Breast epithelium (tissue), 4 donors: ENCODE data around the gene CYP3A4. TPM values are rescaled to one million over a fixed set of nuclear protein-coding genes. Genes with fewer than 3 reads are reported as not detected.
"Not testable (repeated sequence)": the region's sequence is repeated elsewhere in the genome, so short reads cannot be mapped to it uniquely, and the experiment has no call there.

Experiments
- DNase-seq, 2 donors: peaks; one replicate each; pipeline ENCODE4 v3.0.0-alpha.2; 2019; ENCODE audit warnings: low spot score in 2 of 2
- H3K27ac ChIP-seq, 2 donors: fragments of 200-600 bp; sonication (generic) in 1 of 2; one replicate each; pipeline ENCODE4 v1.5.1; 2016 to 2019; ENCODE audit warnings: mild to moderate bottlenecking in 1 of 2
- H3K27me3 ChIP-seq, 2 donors: fragments of 200-600 bp; sonication (generic) in 1 of 2; one replicate each; pipeline versions ENCODE4 v1.5.1 to v1.6.0; 2017 to 2019; ENCODE audit warnings: control low read depth in 1 of 2, mild to moderate bottlenecking in 1 of 2
- H3K36me3 ChIP-seq: fragments of 200-600 bp; one replicate; pipeline ENCODE4 v1.5.1; 2019
- H3K4me1 ChIP-seq, 2 donors: fragments of 200-600 bp; sonication (generic); one replicate each; pipeline ENCODE4 v1.5.1; 2016 to 2019; ENCODE audit warnings: control low read depth in 1 of 2
- H3K4me3 ChIP-seq, 3 donors: fragments of 200-600 bp; sonication (generic); 1 replicate in 2 of 3; 2 replicates in 1 of 3; pipeline ENCODE4 v1.5.1; 2016 to 2019; ENCODE audit warnings: mild to moderate bottlenecking in 3 of 3, moderate library complexity in 2 of 3
- H3K9me3 ChIP-seq, 2 donors: fragments of 200-600 bp; sonication (generic) in 1 of 2; one replicate each; pipeline ENCODE4 v1.5.1; 2016 to 2019; ENCODE audit warnings: control low read depth in 1 of 2
- CTCF ChIP-seq, 3 donors: fragments of 450-650 bp; IDR thresholded peaks; one replicate each; pipeline ENCODE4 v1.5.1; 2016 to 2017; ENCODE audit warnings: antibody characterized with exemption in 3 of 3, mild to moderate bottlenecking in 3 of 3, moderate library complexity in 3 of 3
- POLR2A ChIP-seq: fragments of 450-650 bp; IDR thresholded peaks from one replicate; pipeline ENCODE4 v1.6.1; 2016; ENCODE audit warnings: antibody characterized with exemption, mild to moderate bottlenecking, moderate library complexity
- POLR2AphosphoS5 ChIP-seq, 3 donors: sonication (generic); formaldehyde crosslinking; IDR thresholded peaks; one replicate each; pipeline ENCODE4 v1.6.1; 2017; ENCODE audit warnings: antibody characterized with exemption in 3 of 3
- intact Hi-C: fragments of 100-400 bp; cut with DNase I; formaldehyde crosslinking; loops from one replicate; pipeline ENCODE4 v1.15.1; 2023; ENCODE audit warnings: low total_unique reads
- total RNA-seq, 3 donors: library from RNA; depleted of rRNA; stranded (reverse); fragments of >200 nt; gene quantifications; one replicate each; pipeline ENCODE4 v1.1.0, GENCODE V29; 2016

CYP3A4 gene
- total RNA-seq, 3 donors from 2014 or later = 0.33 to 0.64 (median 0.59) TPM

DNA sequence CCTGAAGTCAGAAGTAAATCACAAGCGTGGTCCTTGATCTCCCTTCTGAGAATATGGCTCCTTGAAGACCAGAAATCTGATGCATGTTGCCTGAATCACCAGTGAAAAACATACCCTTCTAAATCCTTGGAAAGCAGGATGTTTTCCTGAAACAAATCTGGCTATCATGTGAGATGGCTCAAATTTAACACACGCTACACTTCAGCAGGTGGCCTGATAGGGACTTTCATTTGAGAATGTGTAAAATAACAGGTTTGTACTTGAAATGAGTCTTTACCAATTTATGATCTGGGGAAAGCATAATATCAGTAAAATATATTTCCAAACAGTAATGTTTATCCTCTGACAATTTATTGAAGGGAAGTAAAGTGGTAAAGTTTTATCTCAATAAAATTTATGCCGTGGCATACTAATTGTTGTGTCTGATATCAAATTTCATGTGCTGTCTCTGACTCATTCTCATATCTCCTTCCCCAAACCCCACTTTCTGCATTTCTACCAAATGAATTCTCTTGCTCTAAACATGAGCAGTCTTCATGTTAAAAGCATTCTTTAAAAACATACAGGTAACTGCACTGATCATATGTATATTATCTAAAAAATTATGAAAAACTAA, 17.4 kb downstream of the CYP3A4 start:
- TF ChIP-seq CTCF (IDR thresholded peaks at IDR 0.05) = no peak
- TF ChIP-seq POLR2A = no peak
- TF ChIP-seq POLR2AphosphoS5 (IDR thresholded peaks at IDR 0.05) = no peak
- no peaks in the 10 kb centered on the region for H3K4me1 ChIP-seq
- H3K27ac ChIP-seq = no peak overlapping the region
- no peaks in the 10 kb centered on the region for H3K36me3 ChIP-seq
- no peak for DNase-seq
- no peaks in the 10 kb centered on the region for H3K9me3 ChIP-seq
- no peaks in the 10 kb centered on the region for H3K27me3 ChIP-seq
- intact Hi-C loops = loop anchor here (10.0 kb wide), 1 partner anchor 372 kb away; no protein-coding TSS in a partner anchor
- H3K4me3 ChIP-seq = no peak overlapping the region

GRCh38 chr7:99764478-99764877, 19.5 kb downstream of the CYP3A4 start:
- TF ChIP-seq POLR2A (no peak), POLR2AphosphoS5 (IDR thresholded peaks at IDR 0.05) (no peak), CTCF (IDR thresholded peaks at IDR 0.05) (no peak)
- Histone ChIP-seq H3K27me3 (no peaks in the 10 kb centered on the region), H3K27ac (no peak overlapping the region), H3K4me3 (no peak overlapping the region), H3K36me3 (no peaks in the 10 kb centered on the region), H3K4me1 (no peaks in the 10 kb centered on the region), H3K9me3 (no peaks in the 10 kb centered on the region)
- intact Hi-C loops = loop anchor here (10.0 kb wide), 1 partner anchor 370 kb away; no protein-coding TSS in a partner anchor
- no peak for DNase-seq

DNA sequence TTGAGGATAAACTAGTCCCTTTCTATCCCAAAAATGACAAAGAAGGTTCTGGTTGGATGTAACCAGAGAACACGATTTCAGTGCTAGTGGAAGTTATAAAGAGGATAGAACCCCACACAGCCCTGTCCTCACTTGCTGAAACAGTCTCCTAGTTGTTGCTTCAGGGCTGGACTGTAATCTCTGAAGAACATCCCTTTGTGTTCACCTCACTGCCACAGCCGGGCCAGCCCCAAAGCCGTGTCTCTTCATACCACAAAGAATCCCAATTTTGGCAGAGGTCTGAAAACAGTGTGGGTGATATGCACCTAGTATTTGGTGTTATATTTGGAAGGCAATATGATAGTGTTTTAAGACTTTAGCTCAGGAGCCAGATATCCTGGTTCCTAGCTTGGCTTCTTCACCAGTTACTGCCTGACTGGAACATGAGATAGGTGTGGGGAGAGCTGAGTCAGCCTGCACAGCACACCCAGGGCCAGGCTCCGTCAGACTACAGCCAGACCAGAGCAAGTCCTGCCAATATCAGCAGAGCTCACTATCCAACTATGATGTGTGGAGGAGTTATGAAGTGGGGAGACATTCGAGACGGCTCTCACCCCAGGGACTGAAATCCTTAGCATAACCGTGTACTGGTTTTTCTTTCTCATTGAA, 21.2 kb downstream of the CYP3A4 start:
- Histone ChIP-seq H3K9me3 (no peaks in the 10 kb centered on the region), H3K4me3 (no peak overlapping the region), H3K4me1 (no peaks in the 10 kb centered on the region), H3K27ac (peak overlapping the region in 1 of 2 donors; percentile 9), H3K27me3 (no peaks in the 10 kb centered on the region), H3K36me3 (no peaks in the 10 kb centered on the region)
- intact Hi-C loops = loop anchor here (10.0 kb wide), 1 partner anchor 368 kb away; no protein-coding TSS in a partner anchor
- TF ChIP-seq POLR2A (no peak), POLR2AphosphoS5 (IDR thresholded peaks at IDR 0.05) (no peak), CTCF (IDR thresholded peaks at IDR 0.05) (no peak)
- DNase-seq = peak in 1 of 2 donors; percentile 22

- Histone ChIP-seq H3K9me3 (no peaks in the 10 kb centered on the region), H3K4me3 (no peak overlapping the region), H3K27ac (no peak overlapping the region), H3K36me3 (no peaks in the 10 kb centered on the region), H3K4me1 (no peaks in the 10 kb centered on the region), H3K27me3 (no peaks in the 10 kb centered on the region)
- TF ChIP-seq POLR2AphosphoS5 (IDR thresholded peaks at IDR 0.05) (no peak), CTCF (IDR thresholded peaks at IDR 0.05) (no peak), POLR2A (no peak)
- no peak for DNase-seq
- intact Hi-C loops = no loop called here
Observed at GRCh38 chr7:99755085-99755484, 28.9 kb downstream of the CYP3A4 start.

DNA sequence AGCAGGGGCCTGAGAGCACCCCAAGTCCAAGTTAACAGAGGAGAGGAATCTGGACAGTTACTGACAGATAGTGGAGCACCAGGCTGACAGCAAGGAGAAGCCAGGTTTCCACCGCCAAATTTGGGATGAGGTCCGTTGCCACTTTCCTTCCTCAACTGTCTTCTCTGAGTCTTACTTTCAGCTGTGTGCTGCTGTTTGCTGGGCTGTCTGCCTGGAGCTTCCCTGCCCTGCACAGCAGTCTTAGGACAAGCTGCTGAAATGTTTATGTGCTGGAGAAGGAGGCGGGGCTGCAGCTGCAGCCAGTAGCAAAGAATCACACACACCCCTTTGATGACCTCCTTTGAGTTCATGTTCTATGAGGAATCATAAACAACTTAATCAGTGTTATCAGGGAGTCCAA, 31.6 kb downstream of the CYP3A4 start:
- no peak for TF ChIP-seq POLR2AphosphoS5 (IDR thresholded peaks at IDR 0.05)
- no peak for TF ChIP-seq POLR2A
- TF ChIP-seq CTCF (IDR thresholded peaks at IDR 0.05) = no peak
- no peaks in the 10 kb centered on the region for H3K4me1 ChIP-seq
- H3K27me3 ChIP-seq = no peaks in the 10 kb centered on the region
- H3K9me3 ChIP-seq = no peaks in the 10 kb centered on the region
- no peak for DNase-seq
- no peak overlapping the region for H3K4me3 ChIP-seq
- H3K27ac ChIP-seq = no peak overlapping the region
- intact Hi-C loops = loop anchor here (5.0 kb wide), 1 partner anchor 415 kb away; the partner anchor contains the start of gene GAL3ST4
- no peaks in the 10 kb centered on the region for H3K36me3 ChIP-seq

- intact Hi-C loops = loop anchor here (5.0 kb wide), 1 partner anchor 416 kb away; the partner anchor contains the start of gene GAL3ST4
- not testable (repeated sequence) for H3K9me3 ChIP-seq, H3K36me3 ChIP-seq, H3K27me3 ChIP-seq, DNase-seq, H3K4me3 ChIP-seq, H3K4me1 ChIP-seq
- H3K27ac ChIP-seq = peak overlapping the region; percentile 36 to 38
Observed at GRCh38 chr7:99751322-99752052, 32.5 kb downstream of the CYP3A4 start.
